SU-DHL-6 (cell line): ENCODE data around the gene JADE2.

Experiments used
- CTCF ChIP-seq: fragments of 200-600 bp; sonication (generic); IDR thresholded peaks from one replicate; pipeline ENCODE4 v1.5.1; 2017; ENCODE audit warnings: antibody characterized with exemption, mild to moderate bottlenecking, low read length, moderate library complexity; ENCODE audit not compliant: insufficient read depth, poor library complexity, severe bottlenecking
- EZH2phosphoT487 ChIP-seq: fragments of 200-600 bp; sonication (generic), shearing (Covaris generic); conservative IDR thresholded peaks from 2 replicates; pipeline ENCODE4 v1.6.1; 2018; ENCODE audit warnings: mild to moderate bottlenecking, antibody characterized with exemption, low read length, moderate library complexity, mixed read lengths

GRCh38 chr5:134577796-134578577 lies 52.5 kb downstream of the JADE2 start:
- TF ChIP-seq CTCF (peak; percentile 88), EZH2phosphoT487 (no peak)
